HepG2 (cell line): Measurements from ENCODE around the gene CA11. TPM values are rescaled to one million over a fixed set of nuclear protein-coding genes. Genes with fewer than 3 reads are reported as not detected.
A peak's percentile ranks its signal among the peaks of the same experiment; 100 is the strongest.

Experiments used
- GATAD2A ChIP-seq: IDR thresholded peaks from 2 replicates; pipeline ENCODE4 v1.6.1; 2016
- GTF3A ChIP-seq: sonication (generic); formaldehyde crosslinking; conservative IDR thresholded peaks from 2 replicates; pipeline ENCODE4 v1.4.0; 2020; ENCODE audit warnings: mild to moderate bottlenecking, missing genetic modification reagents
- HOXA7 ChIP-seq: sonication (generic); formaldehyde crosslinking; IDR thresholded peaks from 2 replicates; pipeline ENCODE4 v1.8.1; 2022; ENCODE audit warnings: mild to moderate bottlenecking, missing genetic modification reagents, moderate library complexity
- JDP2 ChIP-seq: sonication (generic); formaldehyde crosslinking; IDR thresholded peaks from 2 replicates; pipeline ENCODE4 v1.8.1; 2022; ENCODE audit warnings: missing genetic modification reagents, borderline replicate concordance
- MIXL1 ChIP-seq: IDR thresholded peaks from 2 replicates; pipeline ENCODE4 v1.6.1; 2016
- SMAD3 ChIP-seq: sonication (generic); formaldehyde crosslinking; IDR thresholded peaks from 2 replicates; pipeline ENCODE4 v1.4.0; 2020; ENCODE audit warnings: missing genetic modification reagents
- ZNF230 ChIP-seq: sonication (generic); formaldehyde crosslinking; IDR thresholded peaks from 2 replicates; pipeline ENCODE4 v1.4.0; 2020; ENCODE audit warnings: mild to moderate bottlenecking, missing genetic modification reagents
- ZNF260 ChIP-seq: sonication (generic); formaldehyde crosslinking; IDR thresholded peaks from 2 replicates; pipeline ENCODE4 v1.4.0; 2020; ENCODE audit warnings: missing genetic modification reagents, low read depth, mild to moderate bottlenecking, borderline replicate concordance
- ZNF567 ChIP-seq: sonication (generic); formaldehyde crosslinking; IDR thresholded peaks from 2 replicates; pipeline ENCODE4 v1.8.1; 2023; ENCODE audit warnings: mild to moderate bottlenecking, missing genetic modification reagents, borderline replicate concordance
- ZNF614 ChIP-seq: IDR thresholded peaks from 2 replicates; pipeline ENCODE4 v1.6.1; 2018; ENCODE audit warnings: missing biosample characterization, missing genetic modification reagents, inconsistent platforms, borderline replicate concordance
- polyA plus RNA-seq, 8 experiments: library from polyadenylated mRNA; depleted of rRNA in 3 of 8; stranded (reverse) in 7 of 8; unstranded in 1 of 8; fragments of >200 nt; fragmentation: Illumina TruSeq in 4 of 8; extraction: Trizol in 4 of 8; gene quantifications; 2 replicates each; pipeline versions ENCODE4 v1.2.1 to v1.2.3, GENCODE V29; 2011 to 2016; ENCODE audit warnings: low read depth in 4 of 8, missing spikeins in 1 of 8, mixed read lengths in 1 of 8; ENCODE audit not compliant: insufficient read depth in 1 of 8
- total RNA-seq, 5 experiments: library from RNA; depleted of rRNA; stranded (reverse); fragments of >200 nt; fragmentation: Illumina TruSeq; extraction: Trizol; gene quantifications; 2 replicates each; pipeline ENCODE4 v1.2.3, GENCODE V29; 2016; ENCODE audit warnings: low read depth in 1 of 5
- TF ChIP-seq, protein P1 (sequence below): sonication (generic); formaldehyde crosslinking; IDR thresholded peaks from 2 replicates; pipeline ENCODE4 v1.9.0; 2021; ENCODE audit warnings: missing genetic modification reagents, borderline replicate concordance
- TF ChIP-seq, protein P2 (sequence below): sonication (generic); formaldehyde crosslinking; IDR thresholded peaks from 2 replicates; pipeline ENCODE4 v1.5.1; 2020; ENCODE audit warnings: mild to moderate bottlenecking, missing genetic modification reagents, moderate library complexity
- TF ChIP-seq, protein P3 (sequence below): sonication (generic); formaldehyde crosslinking; IDR thresholded peaks from one replicate; pipeline ENCODE4 v1.5.1; 2020; ENCODE audit warnings: mild to moderate bottlenecking, missing genetic modification reagents; ENCODE audit errors: not compliant biosample characterization

CA11 gene
- total and polyA plus RNA-seq, 2 of the 13 experiments (the other 11 are each of a cell fraction or from before 2014, with no cell fraction given) = 0.41 to 0.58 TPM

DNA sequence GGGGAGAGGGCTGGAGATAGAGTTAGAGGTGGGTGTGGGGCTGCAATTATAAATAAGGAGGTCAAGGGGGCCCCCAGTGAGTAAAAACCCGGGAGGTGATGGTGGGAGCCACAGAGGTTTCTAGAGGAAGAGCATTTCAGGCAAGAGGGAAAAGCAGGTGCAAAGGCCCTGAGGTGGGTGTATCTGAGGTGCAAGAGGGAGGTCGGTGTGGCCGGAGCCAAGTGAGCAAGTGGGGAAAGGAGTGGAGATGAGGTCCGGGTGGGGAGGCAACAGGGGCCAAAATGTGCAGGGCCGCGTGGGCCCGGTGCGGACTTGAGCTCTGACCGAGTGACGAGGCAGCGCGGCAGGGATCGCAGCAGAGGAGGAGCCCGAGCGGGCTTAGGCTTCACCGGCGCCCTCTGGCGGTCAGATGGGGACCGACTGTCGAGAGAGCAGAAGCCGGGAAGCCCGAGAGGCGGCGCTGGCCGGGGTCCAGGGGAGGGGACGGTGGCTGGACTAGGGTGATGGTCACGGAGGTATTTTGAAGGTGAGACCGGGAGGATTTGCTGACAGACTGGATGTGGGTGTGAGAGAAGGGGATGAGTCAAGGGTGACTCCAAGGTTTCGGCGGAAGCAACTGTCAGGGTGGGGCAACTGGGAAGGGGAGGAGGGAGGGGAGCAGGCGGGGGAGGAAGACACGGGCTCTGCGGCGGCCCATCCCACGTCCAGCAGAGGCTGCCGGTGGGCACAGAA lies 57.2 kb downstream of the CA11 start (continued):
- TF ChIP-seq GATAD2A (CRISPR knock-in tag) (0 out of 2 replicates have a peak, but pooled peaks have one; percentile 16), MIXL1 (CRISPR knock-in tag) (no peak), HOXA7 (CRISPR knock-in tag) (no peak), ZNF567 (no peak), ZNF260 (CRISPR knock-in tag) (no peak), GTF3A (CRISPR knock-in tag) (no peak), JDP2 (no peak), SMAD3 (CRISPR knock-in tag) (no peak), ZNF230 (CRISPR knock-in tag) (no peak), ZNF614 (CRISPR knock-in tag) (0 out of 2 replicates have a peak, but pooled peaks have one; percentile 37)
- TF ChIP-seq, protein P1, sequence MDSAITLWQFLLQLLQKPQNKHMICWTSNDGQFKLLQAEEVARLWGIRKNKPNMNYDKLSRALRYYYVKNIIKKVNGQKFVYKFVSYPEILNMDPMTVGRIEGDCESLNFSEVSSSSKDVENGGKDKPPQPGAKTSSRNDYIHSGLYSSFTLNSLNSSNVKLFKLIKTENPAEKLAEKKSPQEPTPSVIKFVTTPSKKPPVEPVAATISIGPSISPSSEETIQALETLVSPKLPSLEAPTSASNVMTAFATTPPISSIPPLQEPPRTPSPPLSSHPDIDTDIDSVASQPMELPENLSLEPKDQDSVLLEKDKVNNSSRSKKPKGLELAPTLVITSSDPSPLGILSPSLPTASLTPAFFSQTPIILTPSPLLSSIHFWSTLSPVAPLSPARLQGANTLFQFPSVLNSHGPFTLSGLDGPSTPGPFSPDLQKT = no peak
- TF ChIP-seq, protein P2, sequence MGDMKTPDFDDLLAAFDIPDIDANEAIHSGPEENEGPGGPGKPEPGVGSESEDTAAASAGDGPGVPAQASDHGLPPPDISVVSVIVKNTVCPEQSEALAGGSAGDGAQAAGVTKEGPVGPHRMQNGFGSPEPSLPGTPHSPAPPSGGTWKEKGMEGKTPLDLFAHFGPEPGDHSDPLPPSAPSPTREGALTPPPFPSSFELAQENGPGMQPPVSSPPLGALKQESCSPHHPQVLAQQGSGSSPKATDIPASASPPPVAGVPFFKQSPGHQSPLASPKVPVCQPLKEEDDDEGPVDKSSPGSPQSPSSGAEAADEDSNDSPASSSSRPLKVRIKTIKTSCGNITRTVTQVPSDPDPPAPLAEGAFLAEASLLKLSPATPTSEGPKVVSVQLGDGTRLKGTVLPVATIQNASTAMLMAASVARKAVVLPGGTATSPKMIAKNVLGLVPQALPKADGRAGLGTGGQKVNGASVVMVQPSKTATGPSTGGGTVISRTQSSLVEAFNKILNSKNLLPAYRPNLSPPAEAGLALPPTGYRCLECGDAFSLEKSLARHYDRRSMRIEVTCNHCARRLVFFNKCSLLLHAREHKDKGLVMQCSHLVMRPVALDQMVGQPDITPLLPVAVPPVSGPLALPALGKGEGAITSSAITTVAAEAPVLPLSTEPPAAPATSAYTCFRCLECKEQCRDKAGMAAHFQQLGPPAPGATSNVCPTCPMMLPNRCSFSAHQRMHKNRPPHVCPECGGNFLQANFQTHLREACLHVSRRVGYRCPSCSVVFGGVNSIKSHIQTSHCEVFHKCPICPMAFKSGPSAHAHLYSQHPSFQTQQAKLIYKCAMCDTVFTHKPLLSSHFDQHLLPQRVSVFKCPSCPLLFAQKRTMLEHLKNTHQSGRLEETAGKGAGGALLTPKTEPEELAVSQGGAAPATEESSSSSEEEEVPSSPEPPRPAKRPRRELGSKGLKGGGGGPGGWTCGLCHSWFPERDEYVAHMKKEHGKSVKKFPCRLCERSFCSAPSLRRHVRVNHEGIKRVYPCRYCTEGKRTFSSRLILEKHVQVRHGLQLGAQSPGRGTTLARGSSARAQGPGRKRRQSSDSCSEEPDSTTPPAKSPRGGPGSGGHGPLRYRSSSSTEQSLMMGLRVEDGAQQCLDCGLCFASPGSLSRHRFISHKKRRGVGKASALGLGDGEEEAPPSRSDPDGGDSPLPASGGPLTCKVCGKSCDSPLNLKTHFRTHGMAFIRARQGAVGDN = peak; percentile 77
- TF ChIP-seq, protein P3, sequence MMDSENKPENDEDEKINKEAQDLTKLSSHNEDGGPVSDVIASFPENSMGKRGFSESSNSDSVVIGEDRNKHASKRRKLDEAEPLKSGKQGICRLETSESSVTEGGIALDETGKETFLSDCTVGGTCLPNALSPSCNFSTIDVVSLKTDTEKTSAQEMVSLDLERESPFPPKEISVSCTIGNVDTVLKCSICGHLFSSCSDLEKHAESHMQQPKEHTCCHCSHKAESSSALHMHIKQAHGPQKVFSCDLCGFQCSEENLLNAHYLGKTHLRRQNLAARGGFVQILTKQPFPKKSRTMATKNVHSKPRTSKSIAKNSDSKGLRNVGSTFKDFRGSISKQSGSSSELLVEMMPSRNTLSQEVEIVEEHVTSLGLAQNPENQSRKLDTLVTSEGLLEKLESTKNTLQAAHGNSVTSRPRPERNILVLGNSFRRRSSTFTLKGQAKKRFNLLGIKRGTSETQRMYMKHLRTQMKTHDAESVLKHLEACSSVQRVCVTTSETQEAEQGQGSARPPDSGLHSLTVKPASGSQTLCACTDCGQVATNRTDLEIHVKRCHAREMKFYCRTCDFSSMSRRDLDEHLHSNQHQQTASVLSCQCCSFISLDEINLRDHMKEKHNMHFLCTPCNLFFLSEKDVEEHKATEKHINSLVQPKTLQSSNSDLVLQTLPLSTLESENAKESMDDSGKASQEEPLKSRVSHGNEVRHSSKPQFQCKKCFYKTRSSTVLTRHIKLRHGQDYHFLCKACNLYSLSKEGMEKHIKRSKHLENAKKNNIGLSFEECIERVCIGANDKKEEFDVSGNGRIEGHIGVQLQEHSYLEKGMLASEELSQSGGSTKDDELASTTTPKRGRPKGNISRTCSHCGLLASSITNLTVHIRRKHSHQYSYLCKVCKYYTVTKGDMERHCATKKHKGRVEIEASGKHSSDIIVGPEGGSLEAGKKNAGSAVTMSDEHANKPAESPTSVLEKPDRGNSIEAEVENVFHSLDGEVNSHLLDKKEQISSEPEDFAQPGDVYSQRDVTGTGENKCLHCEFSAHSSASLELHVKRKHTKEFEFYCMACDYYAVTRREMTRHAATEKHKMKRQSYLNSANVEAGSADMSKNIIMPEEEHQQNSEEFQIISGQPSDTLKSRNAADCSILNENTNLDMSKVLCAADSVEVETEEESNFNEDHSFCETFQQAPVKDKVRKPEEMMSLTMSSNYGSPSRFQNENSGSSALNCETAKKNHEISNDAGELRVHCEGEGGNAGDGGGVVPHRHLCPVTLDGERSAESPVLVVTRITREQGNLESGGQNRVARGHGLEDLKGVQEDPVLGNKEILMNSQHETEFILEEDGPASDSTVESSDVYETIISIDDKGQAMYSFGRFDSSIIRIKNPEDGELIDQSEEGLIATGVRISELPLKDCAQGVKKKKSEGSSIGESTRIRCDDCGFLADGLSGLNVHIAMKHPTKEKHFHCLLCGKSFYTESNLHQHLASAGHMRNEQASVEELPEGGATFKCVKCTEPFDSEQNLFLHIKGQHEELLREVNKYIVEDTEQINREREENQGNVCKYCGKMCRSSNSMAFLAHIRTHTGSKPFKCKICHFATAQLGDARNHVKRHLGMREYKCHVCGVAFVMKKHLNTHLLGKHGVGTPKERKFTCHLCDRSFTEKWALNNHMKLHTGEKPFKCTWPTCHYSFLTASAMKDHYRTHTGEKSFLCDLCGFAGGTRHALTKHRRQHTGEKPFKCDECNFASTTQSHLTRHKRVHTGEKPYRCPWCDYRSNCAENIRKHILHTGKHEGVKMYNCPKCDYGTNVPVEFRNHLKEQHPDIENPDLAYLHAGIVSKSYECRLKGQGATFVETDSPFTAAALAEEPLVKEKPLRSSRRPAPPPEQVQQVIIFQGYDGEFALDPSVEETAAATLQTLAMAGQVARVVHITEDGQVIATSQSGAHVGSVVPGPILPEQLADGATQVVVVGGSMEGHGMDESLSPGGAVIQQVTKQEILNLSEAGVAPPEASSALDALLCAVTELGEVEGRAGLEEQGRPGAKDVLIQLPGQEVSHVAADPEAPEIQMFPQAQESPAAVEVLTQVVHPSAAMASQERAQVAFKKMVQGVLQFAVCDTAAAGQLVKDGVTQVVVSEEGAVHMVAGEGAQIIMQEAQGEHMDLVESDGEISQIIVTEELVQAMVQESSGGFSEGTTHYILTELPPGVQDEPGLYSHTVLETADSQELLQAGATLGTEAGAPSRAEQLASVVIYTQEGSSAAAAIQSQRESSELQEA (CRISPR knock-in tag) = no peak
